Neutrophil (primary cell): ENCODE measurements around the gene SPC25.
A peak's percentile ranks its signal among the peaks of the same experiment; 100 is the strongest.

Source experiments
- H3K27ac ChIP-seq: fragments of 200-600 bp; sonication (generic); 2 replicates; pipeline ENCODE4 v1.5.1; 2016; ENCODE audit warnings: mild to moderate bottlenecking, moderate library complexity
- H3K27me3 ChIP-seq: fragments of 200-600 bp; sonication (generic); 2 replicates; pipeline ENCODE4 v1.6.0; 2016; ENCODE audit warnings: mild to moderate bottlenecking
- H3K36me3 ChIP-seq: fragments of 200-600 bp; sonication (generic); 2 replicates; pipeline ENCODE4 v1.5.1; 2017
- H3K4me1 ChIP-seq, 2 experiments: fragments of 200-600 bp in 1 of 2; sonication (generic) in 1 of 2; 1 replicate in 1 of 2; 2 replicates in 1 of 2; pipeline versions ENCODE4 v1.5.1 to v1.6.1; 2013 to 2016; ENCODE audit warnings: low read depth in 1 of 2, low read length in 1 of 2, mild to moderate bottlenecking in 1 of 2, moderate library complexity in 1 of 2; ENCODE audit not compliant: control insufficient read depth in 1 of 2, insufficient read depth in 1 of 2
- H3K4me3 ChIP-seq, 2 experiments: fragments of 200-600 bp in 1 of 2; sonication (generic) in 1 of 2; 1 replicate in 1 of 2; 2 replicates in 1 of 2; pipeline ENCODE4 v1.5.1; 2013 to 2016; ENCODE audit warnings: low read depth in 1 of 2, low read length in 1 of 2, mild to moderate bottlenecking in 1 of 2, moderate library complexity in 1 of 2
- H3K9me3 ChIP-seq: fragments of 200-600 bp; sonication (generic); 2 replicates; pipeline ENCODE4 v1.5.1; 2016
- TF ChIP-seq, protein P1 (sequence below): fragments of 200-600 bp; sonication (generic); IDR thresholded peaks from 2 replicates; pipeline ENCODE4 v1.5.1; 2016; ENCODE audit warnings: antibody characterized with exemption

Gene SPC25

DNA sequence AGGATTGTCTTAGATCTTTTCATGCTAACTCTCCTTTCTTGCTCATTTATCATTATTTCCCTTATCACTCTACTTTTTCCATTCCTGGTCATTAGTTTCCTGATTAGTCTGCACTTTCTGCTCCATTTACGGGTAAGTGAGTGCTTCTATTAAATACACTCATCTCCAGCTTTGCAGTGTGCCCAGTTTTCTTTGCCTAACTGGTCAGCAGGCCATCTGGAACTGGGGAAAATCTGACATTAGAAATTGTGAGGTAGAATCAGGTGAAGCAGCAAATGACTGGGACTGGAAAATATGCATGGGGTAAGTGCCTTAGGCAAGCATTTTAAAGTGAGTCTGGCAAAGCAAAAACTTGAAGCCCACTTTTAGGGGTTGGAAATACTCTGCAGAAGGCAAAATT lies 40.0 kb upstream of the SPC25 start:
- Histone ChIP-seq H3K27ac (no peak overlapping the region), H3K9me3 (no peaks in the 10 kb centered on the region), H3K36me3 (no peaks in the 10 kb centered on the region), H3K27me3 (peaks cover 7% of the 10 kb centered on the region), H3K4me3 (no peak overlapping the region), H3K4me1 (no peaks in the 10 kb centered on the region)
- TF ChIP-seq, protein P1, sequence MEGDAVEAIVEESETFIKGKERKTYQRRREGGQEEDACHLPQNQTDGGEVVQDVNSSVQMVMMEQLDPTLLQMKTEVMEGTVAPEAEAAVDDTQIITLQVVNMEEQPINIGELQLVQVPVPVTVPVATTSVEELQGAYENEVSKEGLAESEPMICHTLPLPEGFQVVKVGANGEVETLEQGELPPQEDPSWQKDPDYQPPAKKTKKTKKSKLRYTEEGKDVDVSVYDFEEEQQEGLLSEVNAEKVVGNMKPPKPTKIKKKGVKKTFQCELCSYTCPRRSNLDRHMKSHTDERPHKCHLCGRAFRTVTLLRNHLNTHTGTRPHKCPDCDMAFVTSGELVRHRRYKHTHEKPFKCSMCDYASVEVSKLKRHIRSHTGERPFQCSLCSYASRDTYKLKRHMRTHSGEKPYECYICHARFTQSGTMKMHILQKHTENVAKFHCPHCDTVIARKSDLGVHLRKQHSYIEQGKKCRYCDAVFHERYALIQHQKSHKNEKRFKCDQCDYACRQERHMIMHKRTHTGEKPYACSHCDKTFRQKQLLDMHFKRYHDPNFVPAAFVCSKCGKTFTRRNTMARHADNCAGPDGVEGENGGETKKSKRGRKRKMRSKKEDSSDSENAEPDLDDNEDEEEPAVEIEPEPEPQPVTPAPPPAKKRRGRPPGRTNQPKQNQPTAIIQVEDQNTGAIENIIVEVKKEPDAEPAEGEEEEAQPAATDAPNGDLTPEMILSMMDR, result no peak

- H3K4me1 ChIP-seq, result no peaks in the 10 kb centered on the region
- H3K36me3 ChIP-seq, result no peaks in the 10 kb centered on the region
- H3K9me3 ChIP-seq, result no peaks in the 10 kb centered on the region
- TF ChIP-seq, protein P1, result no peak
- no peak overlapping the region for H3K27ac ChIP-seq
- no peak overlapping the region for H3K4me3 ChIP-seq
- peaks cover 7% of the 10 kb centered on the region for H3K27me3 ChIP-seq
Measured at GRCh38 chr2:168929031-168929430, 38.8 kb upstream of the SPC25 start.

DNA sequence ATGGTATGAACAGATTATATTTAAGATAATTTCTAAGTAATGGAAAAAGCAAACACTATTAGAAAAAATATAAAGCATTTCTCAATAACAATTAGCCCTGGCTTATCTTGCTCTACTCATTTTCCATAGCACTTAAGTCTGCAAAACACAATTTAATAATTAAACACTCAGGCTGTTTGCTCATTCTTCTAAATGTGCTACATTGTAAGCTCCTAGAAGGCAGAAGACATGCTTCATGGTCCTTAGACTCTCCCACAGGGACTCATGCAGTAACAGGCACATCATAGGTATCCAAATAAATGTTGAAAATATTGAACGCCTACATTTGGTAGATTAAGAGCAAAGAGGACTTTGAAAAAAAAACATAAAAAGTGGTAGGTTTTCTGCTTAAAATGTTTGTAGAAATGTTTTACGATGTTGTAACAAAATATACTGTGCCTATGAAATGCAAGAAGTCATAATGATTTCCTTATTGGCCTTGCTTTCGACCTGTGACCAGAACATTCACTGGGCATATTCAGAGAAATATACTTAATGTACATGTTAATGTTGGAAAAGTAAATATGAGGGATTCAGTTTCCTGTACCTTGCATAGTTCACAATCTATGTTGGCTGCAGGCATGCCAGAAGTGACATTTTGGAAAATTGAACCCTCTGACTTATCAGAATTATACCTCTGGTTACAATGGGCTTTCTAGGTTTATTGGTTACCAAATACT lies 38.0 kb upstream of the SPC25 start:
- H3K27ac ChIP-seq, result no peak overlapping the region
- H3K4me1 ChIP-seq, result no peaks in the 10 kb centered on the region
- H3K36me3 ChIP-seq, result no peaks in the 10 kb centered on the region
- H3K4me3 ChIP-seq, result no peak overlapping the region
- peaks cover 7% of the 10 kb centered on the region for H3K27me3 ChIP-seq
- TF ChIP-seq, protein P1, result no peak
- no peaks in the 10 kb centered on the region for H3K9me3 ChIP-seq

GRCh38 chr2:168926621-168927386 lies 36.6 kb upstream of the SPC25 start:
- Histone ChIP-seq H3K9me3 (no peaks in the 10 kb centered on the region), H3K4me1 (no peaks in the 10 kb centered on the region), H3K27ac (no peak overlapping the region), H3K36me3 (no peaks in the 10 kb centered on the region), H3K4me3 (no peak overlapping the region), H3K27me3 (peaks cover 7% of the 10 kb centered on the region)
- TF ChIP-seq, protein P1, result no peak

DNA sequence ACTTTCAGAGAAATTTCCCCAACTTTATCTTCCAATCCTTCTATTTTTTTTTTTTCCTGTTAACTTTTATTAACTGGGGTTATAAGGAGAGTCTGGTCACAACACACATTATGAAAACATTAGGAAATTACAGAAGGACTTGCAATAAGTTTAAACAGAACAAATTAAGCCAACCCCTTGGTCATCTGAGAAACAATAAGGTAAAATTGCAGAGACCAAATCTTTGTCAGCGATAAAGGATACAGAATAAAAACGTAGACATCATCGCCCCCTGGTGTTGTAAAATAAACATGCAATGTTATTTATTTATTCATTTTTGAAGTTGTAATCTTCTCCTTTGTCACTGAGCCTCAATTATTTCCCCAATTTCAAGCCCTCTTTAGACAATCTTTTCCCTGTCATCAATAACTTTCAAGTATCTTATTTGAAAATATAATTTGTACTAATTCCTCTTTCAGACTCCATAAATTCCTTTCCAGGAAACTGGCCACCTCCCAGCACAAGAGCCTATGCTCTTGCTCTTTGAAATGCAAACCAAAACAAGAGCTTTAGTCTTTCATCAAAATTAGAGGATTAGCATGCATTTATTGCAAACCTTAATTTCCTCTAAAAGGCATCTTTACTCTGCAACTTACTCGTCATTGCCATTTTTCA lies 30.4 kb upstream of the SPC25 start:
- TF ChIP-seq, protein P1, result peak; percentile 21
- Histone ChIP-seq H3K36me3 (no peaks in the 10 kb centered on the region), H3K27ac (no peak overlapping the region), H3K4me1 (no peaks in the 10 kb centered on the region), H3K27me3 (no peaks in the 10 kb centered on the region), H3K9me3 (no peaks in the 10 kb centered on the region), H3K4me3 (no peak overlapping the region)
